HEK293T (cell line): ENCODE data around the gene ATIC.

ENCODE experiments used
- BHLHE40 ChIP-seq: fragments of 450-650 bp; IDR thresholded peaks from 2 replicates; pipeline ENCODE4 v1.6.1; 2016; ENCODE audit warnings: mild to moderate bottlenecking, moderate library complexity, borderline replicate concordance
- CTBP1 ChIP-seq: fragments of 450-650 bp; IDR thresholded peaks from 2 replicates; pipeline ENCODE4 v1.6.1; 2016; ENCODE audit warnings: borderline replicate concordance
- FOXA1 ChIP-seq: fragments of 450-650 bp; IDR thresholded peaks from 2 replicates; pipeline ENCODE4 v1.6.1; 2016; ENCODE audit warnings: mild to moderate bottlenecking
- FOXK2 ChIP-seq: fragments of 450-650 bp; IDR thresholded peaks from 2 replicates; pipeline ENCODE4 v1.6.1; 2016; ENCODE audit warnings: mild to moderate bottlenecking
- HDGF ChIP-seq: fragments of 450-650 bp; IDR thresholded peaks from 2 replicates; pipeline ENCODE4 v1.6.1; 2017; ENCODE audit warnings: antibody characterized with exemption, borderline replicate concordance
- LEF1 ChIP-seq: fragments of 450-650 bp; IDR thresholded peaks from 2 replicates; pipeline ENCODE4 v1.6.1; 2017; ENCODE audit warnings: mild to moderate bottlenecking, borderline replicate concordance
- SP1 ChIP-seq: fragments of 450-650 bp; IDR thresholded peaks from 2 replicates; pipeline ENCODE4 v1.6.1; 2017
- SUZ12 ChIP-seq: fragments of 450-650 bp; IDR thresholded peaks from 2 replicates; pipeline ENCODE4 v1.6.1; 2016; ENCODE audit warnings: mild to moderate bottlenecking
- TF ChIP-seq, protein P1 (sequence below): fragments of 450-650 bp; IDR thresholded peaks from 2 replicates; pipeline ENCODE4 v1.6.1; 2016

DNA sequence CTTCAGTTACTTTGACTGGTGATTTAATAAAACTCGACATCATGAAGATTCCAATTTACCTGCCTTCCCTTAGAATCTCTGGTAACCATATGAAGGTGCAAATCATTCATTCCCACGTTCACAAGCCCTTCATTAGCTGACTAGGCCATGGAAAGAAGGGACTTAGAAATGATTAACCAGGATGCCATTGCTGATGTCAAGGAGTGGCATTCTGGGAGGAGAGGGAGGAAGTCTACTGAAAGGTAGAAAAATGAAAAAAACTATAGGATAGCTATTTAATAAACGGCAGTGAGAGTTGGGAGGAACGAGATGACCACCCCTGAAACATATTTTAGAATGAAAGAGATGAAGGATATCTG lies 1.4 kb downstream of the ATIC start:
- TF ChIP-seq FOXK2 (no peak), BHLHE40 (no peak), HDGF (no peak), CTBP1 (no peak), LEF1 (no peak), SUZ12 (no peak), SP1 (no peak), FOXA1 (no peak)
- TF ChIP-seq, protein P1, sequence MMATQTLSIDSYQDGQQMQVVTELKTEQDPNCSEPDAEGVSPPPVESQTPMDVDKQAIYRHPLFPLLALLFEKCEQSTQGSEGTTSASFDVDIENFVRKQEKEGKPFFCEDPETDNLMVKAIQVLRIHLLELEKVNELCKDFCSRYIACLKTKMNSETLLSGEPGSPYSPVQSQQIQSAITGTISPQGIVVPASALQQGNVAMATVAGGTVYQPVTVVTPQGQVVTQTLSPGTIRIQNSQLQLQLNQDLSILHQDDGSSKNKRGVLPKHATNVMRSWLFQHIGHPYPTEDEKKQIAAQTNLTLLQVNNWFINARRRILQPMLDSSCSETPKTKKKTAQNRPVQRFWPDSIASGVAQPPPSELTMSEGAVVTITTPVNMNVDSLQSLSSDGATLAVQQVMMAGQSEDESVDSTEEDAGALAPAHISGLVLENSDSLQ, result no peak
